ENCODE data around the gene OR13J1.

DNA sequence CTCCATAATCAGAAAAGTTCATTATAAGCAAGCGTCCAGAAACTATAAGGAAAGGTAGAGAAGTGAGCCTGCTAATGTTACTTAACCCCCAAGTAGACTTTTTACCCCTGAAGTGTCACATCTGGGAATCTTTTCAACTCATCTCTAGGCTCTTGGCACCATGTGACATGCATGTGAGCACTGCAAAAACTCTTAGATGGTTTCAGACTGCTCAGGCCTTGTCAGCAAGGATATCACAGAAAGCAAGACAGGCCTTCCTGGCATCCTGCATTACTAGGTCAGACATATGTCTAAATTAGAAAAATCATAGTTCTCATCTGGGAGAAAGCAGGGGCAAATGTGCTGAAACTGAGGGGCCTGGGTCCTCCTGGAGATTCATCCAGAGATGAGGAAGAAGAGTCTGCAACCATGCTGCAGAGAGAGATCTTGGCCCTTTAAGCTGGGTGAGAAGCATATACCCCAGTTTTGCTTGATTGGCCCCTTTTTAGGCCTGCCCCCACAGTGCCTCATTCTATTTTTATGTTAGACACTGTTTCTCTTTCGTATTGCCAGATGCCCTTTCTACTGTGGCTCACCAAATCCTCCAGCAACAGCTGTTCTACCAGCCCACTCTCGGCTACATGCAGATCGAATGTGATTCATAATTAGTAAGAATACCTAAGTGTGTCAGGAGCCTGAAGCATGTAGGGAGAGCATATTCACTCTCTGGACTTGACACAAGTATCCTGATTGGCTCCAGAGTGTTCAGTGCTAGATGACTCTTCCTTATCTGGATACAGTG lies 22.2 kb downstream of the OR13J1 start:
- TF ChIP-seq POLR2AphosphoS5 (IDR thresholded peaks at IDR 0.05) = no peak
- no peak for TF ChIP-seq EP300 (IDR thresholded peaks at IDR 0.05; ENCODE audit: low read depth)
- TF ChIP-seq, protein P1, sequence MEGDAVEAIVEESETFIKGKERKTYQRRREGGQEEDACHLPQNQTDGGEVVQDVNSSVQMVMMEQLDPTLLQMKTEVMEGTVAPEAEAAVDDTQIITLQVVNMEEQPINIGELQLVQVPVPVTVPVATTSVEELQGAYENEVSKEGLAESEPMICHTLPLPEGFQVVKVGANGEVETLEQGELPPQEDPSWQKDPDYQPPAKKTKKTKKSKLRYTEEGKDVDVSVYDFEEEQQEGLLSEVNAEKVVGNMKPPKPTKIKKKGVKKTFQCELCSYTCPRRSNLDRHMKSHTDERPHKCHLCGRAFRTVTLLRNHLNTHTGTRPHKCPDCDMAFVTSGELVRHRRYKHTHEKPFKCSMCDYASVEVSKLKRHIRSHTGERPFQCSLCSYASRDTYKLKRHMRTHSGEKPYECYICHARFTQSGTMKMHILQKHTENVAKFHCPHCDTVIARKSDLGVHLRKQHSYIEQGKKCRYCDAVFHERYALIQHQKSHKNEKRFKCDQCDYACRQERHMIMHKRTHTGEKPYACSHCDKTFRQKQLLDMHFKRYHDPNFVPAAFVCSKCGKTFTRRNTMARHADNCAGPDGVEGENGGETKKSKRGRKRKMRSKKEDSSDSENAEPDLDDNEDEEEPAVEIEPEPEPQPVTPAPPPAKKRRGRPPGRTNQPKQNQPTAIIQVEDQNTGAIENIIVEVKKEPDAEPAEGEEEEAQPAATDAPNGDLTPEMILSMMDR (IDR thresholded peaks at IDR 0.05) = no peak
- no peak for TF ChIP-seq POLR2A (IDR thresholded peaks at IDR 0.05)
